ENCODE measurements around the gene INHA.

INHA gene

DNA sequence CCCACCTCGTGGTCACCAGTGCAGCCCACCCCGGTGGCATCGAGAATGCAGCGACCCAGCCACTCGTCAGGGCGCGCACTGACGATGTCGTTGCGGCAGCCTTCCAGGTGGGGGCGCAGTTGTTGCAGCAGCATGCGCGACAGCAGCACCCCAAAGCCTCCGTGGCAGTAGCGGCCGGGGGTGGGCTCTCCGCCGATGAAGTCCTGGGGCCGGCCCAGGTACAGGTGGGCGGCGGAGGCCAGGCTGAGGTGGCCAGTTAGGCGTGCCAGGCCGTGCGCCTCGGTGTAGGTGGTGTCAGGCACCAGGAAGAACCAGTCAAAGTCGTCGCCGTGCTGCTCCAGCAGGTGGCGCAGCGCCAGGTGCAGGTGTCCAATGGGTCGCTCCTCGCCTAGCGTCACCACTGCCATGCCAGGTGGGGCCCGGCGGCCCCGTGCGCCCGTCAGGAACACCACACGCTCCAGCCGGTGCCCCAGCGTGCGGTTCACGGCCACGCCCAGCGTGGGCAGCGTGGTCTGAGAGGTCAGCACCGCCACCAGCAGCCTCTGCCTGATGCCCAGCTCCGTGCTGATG, 30.4 kb upstream of the INHA start:
- peak; percentile 93 for DNase-seq (ENCODE audit: low spot score)
- peak; percentile 95 for TF ChIP-seq CTCF (IDR thresholded peaks at IDR 0.05; ENCODE audit: extremely low read depth, missing control alignments)

DNA sequence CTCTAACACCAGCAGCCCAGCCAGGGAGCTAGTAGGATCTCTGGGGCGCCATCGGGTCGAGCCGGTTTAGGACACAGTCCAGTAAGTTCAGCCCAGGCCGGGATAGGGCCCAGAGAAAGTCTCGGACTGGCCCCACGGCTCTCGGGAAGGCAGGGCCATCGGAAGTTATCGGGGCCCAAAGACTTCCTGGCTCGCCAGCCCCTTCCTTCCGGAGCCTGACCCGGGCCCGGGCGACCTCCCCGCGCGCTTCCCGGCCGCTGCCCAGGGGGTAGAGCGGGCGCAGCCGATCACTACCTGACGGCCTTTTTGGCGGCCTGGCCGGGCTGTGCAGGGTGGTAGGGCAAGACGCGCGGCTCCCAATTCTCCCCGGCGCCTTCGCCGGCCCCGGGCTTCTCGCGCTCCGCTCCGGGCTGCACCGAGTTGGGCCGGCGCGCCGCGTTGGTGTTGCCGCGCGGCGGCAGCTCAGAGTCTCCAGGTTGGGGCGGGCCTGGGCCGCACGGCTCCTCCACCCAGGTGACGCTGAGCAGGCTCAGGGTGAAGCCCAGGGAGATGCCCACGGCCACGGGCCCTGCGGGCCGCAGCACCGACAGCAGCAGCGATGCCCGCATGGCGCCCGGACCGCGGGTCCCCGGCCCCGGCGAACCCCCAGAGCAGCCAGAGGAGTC, 29.0 kb upstream of the INHA start:
- no peak for TF ChIP-seq CTCF (IDR thresholded peaks at IDR 0.05; ENCODE audit: extremely low read depth, missing control alignments)
- peak; percentile 62 for DNase-seq (ENCODE audit: low spot score)

- peak; percentile 100 for DNase-seq (ENCODE audit: low spot score)
- TF ChIP-seq CTCF (IDR thresholded peaks at IDR 0.05; ENCODE audit: extremely low read depth, missing control alignments) = no peak
Observed at GRCh38 chr2:219543596-219544358, 28.3 kb upstream of the INHA start, which contains the start of the genes CHPF and TMEM198. CHPF (minus strand) TSS chr2:219543809; CDS start chr2:219543538, 271 bp downstream. TMEM198 (plus strand) TSS chr2:219544028; CDS start chr2:219544728, 700 bp downstream.

GRCh38 chr2:219544567-219544966, 27.5 kb upstream of the INHA start:
- no peak for DNase-seq (ENCODE audit: low spot score)
- TF ChIP-seq CTCF (IDR thresholded peaks at IDR 0.05; ENCODE audit: extremely low read depth, missing control alignments) = no peak

GRCh38 chr2:219545295-219545942, 26.7 kb upstream of the INHA start:
- no peak for TF ChIP-seq CTCF (IDR thresholded peaks at IDR 0.05; ENCODE audit: extremely low read depth, missing control alignments)
- DNase-seq (ENCODE audit: low spot score) = no peak

DNA sequence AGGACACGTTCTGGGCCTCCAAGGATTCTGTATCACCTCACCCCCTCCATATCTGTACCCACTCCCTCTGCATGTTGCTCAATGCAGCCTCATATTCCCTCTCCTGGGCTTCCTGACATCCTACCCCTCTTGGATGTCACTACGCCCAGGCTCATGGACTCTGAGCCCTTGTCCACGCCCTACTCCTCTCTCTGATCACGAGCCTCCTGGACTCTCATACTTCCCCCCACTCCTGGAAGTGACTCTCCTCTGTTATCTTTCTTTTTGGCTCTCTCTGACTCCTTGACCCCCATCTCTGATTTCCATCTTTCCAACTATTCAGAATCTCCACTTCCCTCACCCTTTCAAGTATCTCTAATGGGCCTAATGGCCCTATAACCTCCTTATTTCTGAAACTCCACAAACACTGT, 26.2 kb upstream of the INHA start:
- TF ChIP-seq CTCF (IDR thresholded peaks at IDR 0.05; ENCODE audit: extremely low read depth, missing control alignments) = no peak
- DNase-seq (ENCODE audit: low spot score) = no peak
